Trophoblast cell (in vitro differentiated cells and primary cell): ENCODE results near the gene SEC11C.

Experiments used
- DNase-seq, 2 donors: peaks; one replicate each; pipeline ENCODE4 v3.0.0-alpha.2; 2016
- H2AFZ ChIP-seq: 2 replicates; pipeline ENCODE4 v1.6.1; 2013; ENCODE audit warnings: low read length, moderate library complexity, mild to moderate bottlenecking; ENCODE audit not compliant: insufficient read depth, poor library complexity
- H2AK5ac ChIP-seq: 2 replicates; pipeline ENCODE4 v1.6.1; 2013; ENCODE audit warnings: mild to moderate bottlenecking, low read length
- H2BK120ac ChIP-seq: 2 replicates; pipeline ENCODE4 v1.6.1; 2013; ENCODE audit warnings: low read length, mild to moderate bottlenecking, moderate library complexity; ENCODE audit not compliant: insufficient read depth, poor library complexity
- H2BK12ac ChIP-seq: 2 replicates; pipeline ENCODE4 v1.6.1; 2013; ENCODE audit warnings: mild to moderate bottlenecking, low read length, moderate library complexity
- H2BK5ac ChIP-seq: 2 replicates; pipeline ENCODE4 v1.6.1; 2013; ENCODE audit warnings: low read length, low read depth, moderate library complexity, mild to moderate bottlenecking; ENCODE audit not compliant: poor library complexity
- H3K14ac ChIP-seq: 2 replicates; pipeline ENCODE4 v1.6.1; 2013; ENCODE audit warnings: mild to moderate bottlenecking, low read length
- H3K18ac ChIP-seq: 2 replicates; pipeline ENCODE4 v1.6.1; 2013; ENCODE audit warnings: mild to moderate bottlenecking, low read length
- H3K23ac ChIP-seq: 2 replicates; pipeline ENCODE4 v1.6.1; 2013; ENCODE audit warnings: low read length
- H3K27ac ChIP-seq: 2 replicates; pipeline ENCODE4 v1.5.1; 2013; ENCODE audit warnings: low read depth, mild to moderate bottlenecking, inconsistent platforms, low read length, moderate library complexity
- H3K27me3 ChIP-seq: 2 replicates; pipeline ENCODE4 v1.6.1; 2013; ENCODE audit warnings: inconsistent platforms, mild to moderate bottlenecking, low read length, moderate library complexity; ENCODE audit not compliant: insufficient read depth
- H3K36me3 ChIP-seq, 2 experiments: 1 replicate in 1 of 2; 2 replicates in 1 of 2; pipeline ENCODE4 v1.6.1; 2013; ENCODE audit warnings: low read length in 2 of 2, mild to moderate bottlenecking in 2 of 2, moderate library complexity in 1 of 2; ENCODE audit not compliant: insufficient read depth in 2 of 2, control insufficient read depth in 1 of 2
- H3K4ac ChIP-seq: 2 replicates; pipeline ENCODE4 v1.6.1; 2013; ENCODE audit warnings: low read depth, mild to moderate bottlenecking, low read length, moderate library complexity
- H3K4me1 ChIP-seq, 2 experiments: 1 replicate in 1 of 2; 2 replicates in 1 of 2; pipeline ENCODE4 v1.6.1; 2013; ENCODE audit warnings: low read length in 2 of 2, mild to moderate bottlenecking in 2 of 2, moderate library complexity in 1 of 2; ENCODE audit not compliant: insufficient read depth in 2 of 2, control insufficient read depth in 1 of 2
- H3K4me2 ChIP-seq: 2 replicates; pipeline ENCODE4 v1.6.1; 2013; ENCODE audit warnings: inconsistent platforms, mild to moderate bottlenecking, low read length, moderate library complexity
- H3K4me3 ChIP-seq: 2 replicates; pipeline ENCODE4 v1.5.1; 2013; ENCODE audit warnings: mild to moderate bottlenecking, low read depth, low read length, inconsistent platforms
- H3K79me1 ChIP-seq: one replicate; pipeline ENCODE4 v1.6.1; 2013; ENCODE audit warnings: low read length
- H3K79me2 ChIP-seq: 2 replicates; pipeline ENCODE4 v1.6.1; 2013; ENCODE audit warnings: low read length, mild to moderate bottlenecking; ENCODE audit not compliant: control insufficient read depth, insufficient read depth, poor library complexity
- H3K9ac ChIP-seq: 2 replicates; pipeline ENCODE4 v1.6.1; 2013; ENCODE audit warnings: mild to moderate bottlenecking, low read length
- H3K9me3 ChIP-seq: 2 replicates; pipeline ENCODE4 v1.6.1; 2013; ENCODE audit warnings: low read depth, mild to moderate bottlenecking, control low read depth, inconsistent platforms, low read length; ENCODE audit not compliant: insufficient read depth
- H4K12ac ChIP-seq: 2 replicates; pipeline ENCODE4 v1.6.1; 2013; ENCODE audit warnings: low read depth, mild to moderate bottlenecking, low read length, moderate library complexity
- H4K8ac ChIP-seq: 2 replicates; pipeline ENCODE4 v1.6.1; 2013; ENCODE audit warnings: low read depth, mild to moderate bottlenecking, low read length, moderate library complexity
- H4K91ac ChIP-seq: one replicate; pipeline ENCODE4 v1.6.1; 2013; ENCODE audit warnings: low read depth, mild to moderate bottlenecking, low read length, moderate library complexity
- WGBS: extraction: QIAGEN DNeasy Blood & Tissue Kit; methylation state at CpG from one replicate; pipeline ENCODE4 v1.1.7; 2013; ENCODE audit warnings: missing lambda C conversion rate; ENCODE audit not compliant: insufficient read length, insufficient coverage; ENCODE audit errors: extremely low coverage; 5-methylcytosine and 5-hydroxymethylcytosine counted together

The SEC11C gene

DNA sequence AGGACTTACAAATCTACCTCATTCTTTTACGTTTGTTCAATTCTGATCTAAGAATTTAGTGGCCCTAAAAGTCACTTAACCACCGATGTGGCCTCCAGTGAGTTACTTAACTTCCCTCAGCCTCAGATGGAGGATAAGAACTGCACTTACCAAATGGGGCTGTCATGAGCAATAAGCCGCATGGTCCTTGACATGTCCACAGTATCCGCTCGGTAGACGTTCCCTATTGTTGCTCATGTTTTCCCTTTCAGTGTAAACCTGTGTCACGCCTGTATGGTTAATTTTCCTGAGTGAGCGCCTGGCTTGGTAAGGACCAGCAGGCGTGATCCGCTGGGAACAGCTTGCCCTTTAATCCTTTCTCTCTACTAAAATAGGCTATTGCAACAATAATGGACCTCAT lies 20.3 kb downstream of the SEC11C start:
- H3K27ac ChIP-seq, result no peak overlapping the region
- no peak overlapping the region for H3K23ac ChIP-seq
- no peak overlapping the region for H3K14ac ChIP-seq
- whole genome bisulfite sequencing, result no CpG with 5 or more reads among the region's 10 CpGs
- H3K79me2 ChIP-seq, result no peaks in the 10 kb centered on the region
- H2BK12ac ChIP-seq, result no peak overlapping the region
- no peak overlapping the region for H3K4me3 ChIP-seq
- H3K9me3 ChIP-seq, result no peaks in the 10 kb centered on the region
- H2BK5ac ChIP-seq, result no peak overlapping the region
- no peak for DNase-seq
- H2BK120ac ChIP-seq, result no peak overlapping the region
- H3K18ac ChIP-seq, result no peak overlapping the region
- H4K91ac ChIP-seq, result no peak overlapping the region
- H3K79me1 ChIP-seq, result no peaks in the 10 kb centered on the region
- H3K27me3 ChIP-seq, result no peaks in the 10 kb centered on the region
- no peaks in the 10 kb centered on the region for H3K36me3 ChIP-seq
- H2AK5ac ChIP-seq, result no peak overlapping the region
- H2AFZ ChIP-seq, result no peak overlapping the region
- no peak overlapping the region for H3K9ac ChIP-seq
- no peak overlapping the region for H3K4ac ChIP-seq
- no peaks in the 10 kb centered on the region for H3K4me1 ChIP-seq
- H4K8ac ChIP-seq, result no peak overlapping the region
- no peak overlapping the region for H4K12ac ChIP-seq
- H3K4me2 ChIP-seq, result no peak overlapping the region

- no CpG with 5 or more reads among the region's 2 CpGs for WGBS
These were observed 33.1 kb downstream of the SEC11C start for GRCh38 chr18:59172664-59173249.

DNA sequence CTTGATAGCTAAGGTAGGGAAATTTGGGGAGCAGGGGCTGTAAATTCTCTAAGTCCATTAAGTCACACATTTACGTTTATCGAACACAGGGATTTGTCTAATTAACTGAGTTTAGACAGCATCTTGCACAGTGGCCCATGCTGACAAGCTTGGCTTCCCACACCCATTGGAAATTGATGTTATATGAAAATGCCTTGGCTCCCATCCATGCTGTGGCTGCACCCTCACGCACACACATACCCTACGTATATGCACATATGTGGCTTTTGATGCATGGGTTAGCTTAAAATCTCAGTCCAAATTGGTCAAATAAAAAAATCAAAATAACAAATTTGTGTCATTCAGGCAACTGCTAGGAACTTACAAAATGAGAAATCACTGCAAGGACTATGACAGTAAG lies 37.8 kb downstream of the SEC11C start:
- Histone ChIP-seq H3K4ac (no peak overlapping the region), H4K12ac (no peak overlapping the region), H3K18ac (no peak overlapping the region), H3K9ac (no peak overlapping the region), H4K8ac (no peak overlapping the region), H3K14ac (no peak overlapping the region), H3K27me3 (no peaks in the 10 kb centered on the region), H2BK5ac (no peak overlapping the region), H3K79me2 (no peaks in the 10 kb centered on the region), H2BK12ac (no peak overlapping the region), H3K4me2 (no peak overlapping the region), H3K4me3 (no peak overlapping the region), H3K36me3 (no peaks in the 10 kb centered on the region), H2AFZ (no peak overlapping the region), H4K91ac (no peak overlapping the region), H2BK120ac (no peak overlapping the region), H3K4me1 (no peaks in the 10 kb centered on the region), H3K9me3 (peaks cover 2% of the 10 kb centered on the region), H3K79me1 (no peaks in the 10 kb centered on the region), H3K23ac (no peak overlapping the region), H2AK5ac (no peak overlapping the region), H3K27ac (no peak overlapping the region)
- WGBS, result no CpG with 5 or more reads among the region's 4 CpGs
- no peak for DNase-seq

More at GRCh38 chr18:59172664-59173249, 33.1 kb downstream of the SEC11C start:
- peaks cover 2% of the 10 kb centered on the region for H3K9me3 ChIP-seq
- H2BK5ac ChIP-seq, result no peak overlapping the region
- H3K79me1 ChIP-seq, result no peaks in the 10 kb centered on the region
- H2BK120ac ChIP-seq, result no peak overlapping the region
- no peak overlapping the region for H3K4ac ChIP-seq
- H3K36me3 ChIP-seq, result no peaks in the 10 kb centered on the region
- H2BK12ac ChIP-seq, result no peak overlapping the region
- DNase-seq, result no peak
- no peak overlapping the region for H3K14ac ChIP-seq
- H2AFZ ChIP-seq, result no peak overlapping the region
- H4K91ac ChIP-seq, result no peak overlapping the region
- H3K23ac ChIP-seq, result no peak overlapping the region
- H3K4me2 ChIP-seq, result no peak overlapping the region
- H3K27ac ChIP-seq, result no peak overlapping the region
- H3K4me1 ChIP-seq, result no peaks in the 10 kb centered on the region
- H4K12ac ChIP-seq, result no peak overlapping the region
- no peak overlapping the region for H4K8ac ChIP-seq
- H3K9ac ChIP-seq, result no peak overlapping the region
- H2AK5ac ChIP-seq, result no peak overlapping the region
- no peaks in the 10 kb centered on the region for H3K79me2 ChIP-seq
- no peak overlapping the region for H3K18ac ChIP-seq
- H3K4me3 ChIP-seq, result no peak overlapping the region
- H3K27me3 ChIP-seq, result no peaks in the 10 kb centered on the region

DNA sequence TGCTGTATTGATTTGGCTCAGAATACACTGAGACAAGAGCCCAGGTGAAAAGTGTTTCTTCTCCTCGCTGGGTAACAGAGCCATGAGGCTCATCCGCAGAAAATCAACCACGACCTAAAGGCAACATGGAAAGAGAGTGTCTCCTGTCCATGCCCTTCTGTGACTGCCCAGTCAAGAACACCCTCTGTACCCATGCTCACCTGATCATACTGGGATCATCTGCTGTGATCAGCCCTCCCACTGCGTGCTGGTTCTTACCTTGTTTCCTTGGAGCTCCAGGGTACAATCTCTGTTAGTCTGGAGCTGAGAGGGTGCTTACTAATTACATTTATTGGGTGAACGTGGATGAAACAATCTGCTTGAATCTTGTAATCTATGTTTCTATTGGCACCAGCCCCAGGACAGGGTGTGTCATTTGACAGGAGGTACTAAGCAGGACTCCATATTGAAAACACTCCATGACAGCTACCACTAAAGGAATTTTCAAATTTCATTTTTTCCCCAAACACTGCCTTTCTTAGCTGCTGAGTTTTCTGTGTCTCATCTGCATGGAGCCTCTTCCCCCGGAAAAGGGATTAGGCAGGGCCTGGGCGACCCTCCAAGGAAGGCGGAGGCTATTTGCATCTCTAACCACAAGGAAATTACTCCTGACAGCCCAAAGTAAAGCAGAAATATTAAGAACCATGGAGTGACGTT lies 40.6 kb downstream of the SEC11C start:
- WGBS, result no CpG with 5 or more reads among the region's 9 CpGs
- Histone ChIP-seq H2BK12ac (no peak overlapping the region), H3K27me3 (no peaks in the 10 kb centered on the region), H2BK120ac (no peak overlapping the region), H3K4me3 (no peak overlapping the region), H2BK5ac (no peak overlapping the region), H3K27ac (no peak overlapping the region), H3K9me3 (no peaks in the 10 kb centered on the region), H3K4me2 (no peak overlapping the region), H3K23ac (no peak overlapping the region), H4K12ac (no peak overlapping the region), H3K4ac (no peak overlapping the region), H3K9ac (no peak overlapping the region), H2AFZ (no peak overlapping the region), H2AK5ac (no peak overlapping the region), H3K14ac (no peak overlapping the region), H3K36me3 (no peaks in the 10 kb centered on the region), H3K79me2 (no peaks in the 10 kb centered on the region), H3K79me1 (no peaks in the 10 kb centered on the region), H3K18ac (no peak overlapping the region), H3K4me1 (no peaks in the 10 kb centered on the region), H4K8ac (no peak overlapping the region), H4K91ac (no peak overlapping the region)
- no peak for DNase-seq
